ENCODE results near the gene KIAA0513.

The KIAA0513 gene

DNA sequence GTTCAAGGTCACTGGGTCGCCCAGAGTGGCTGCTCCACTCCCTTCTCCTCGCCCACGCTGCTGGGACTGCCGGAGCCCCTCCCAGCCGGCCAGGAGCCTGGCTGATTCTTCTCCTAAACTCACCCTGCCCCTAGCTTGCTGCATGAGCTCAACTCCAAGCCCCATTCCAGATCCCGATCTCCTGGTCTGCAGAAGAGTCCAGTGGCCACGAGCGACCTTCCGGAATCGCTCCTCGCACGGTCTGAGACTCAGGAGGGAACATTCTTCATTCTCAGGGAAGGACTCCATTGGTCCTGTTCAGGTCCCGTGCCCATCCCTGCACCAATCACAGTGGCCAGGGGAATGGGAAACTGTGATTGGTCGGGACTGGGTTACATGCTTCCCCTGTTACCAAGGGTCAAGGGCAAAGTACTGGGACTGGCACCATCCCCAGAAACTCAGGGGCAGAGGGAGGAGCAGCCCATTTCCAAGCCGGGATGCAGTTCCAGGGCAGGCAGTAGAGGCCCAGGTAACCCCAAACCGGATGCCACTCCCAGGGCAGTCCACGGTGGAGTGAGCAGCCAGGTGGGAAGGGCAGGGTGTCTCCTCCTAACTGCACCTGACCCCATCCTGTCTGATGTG is 109.2 kb downstream of the KIAA0513 start:
- DNase-seq (ENCODE audit: low spot score) = no peak

DNA sequence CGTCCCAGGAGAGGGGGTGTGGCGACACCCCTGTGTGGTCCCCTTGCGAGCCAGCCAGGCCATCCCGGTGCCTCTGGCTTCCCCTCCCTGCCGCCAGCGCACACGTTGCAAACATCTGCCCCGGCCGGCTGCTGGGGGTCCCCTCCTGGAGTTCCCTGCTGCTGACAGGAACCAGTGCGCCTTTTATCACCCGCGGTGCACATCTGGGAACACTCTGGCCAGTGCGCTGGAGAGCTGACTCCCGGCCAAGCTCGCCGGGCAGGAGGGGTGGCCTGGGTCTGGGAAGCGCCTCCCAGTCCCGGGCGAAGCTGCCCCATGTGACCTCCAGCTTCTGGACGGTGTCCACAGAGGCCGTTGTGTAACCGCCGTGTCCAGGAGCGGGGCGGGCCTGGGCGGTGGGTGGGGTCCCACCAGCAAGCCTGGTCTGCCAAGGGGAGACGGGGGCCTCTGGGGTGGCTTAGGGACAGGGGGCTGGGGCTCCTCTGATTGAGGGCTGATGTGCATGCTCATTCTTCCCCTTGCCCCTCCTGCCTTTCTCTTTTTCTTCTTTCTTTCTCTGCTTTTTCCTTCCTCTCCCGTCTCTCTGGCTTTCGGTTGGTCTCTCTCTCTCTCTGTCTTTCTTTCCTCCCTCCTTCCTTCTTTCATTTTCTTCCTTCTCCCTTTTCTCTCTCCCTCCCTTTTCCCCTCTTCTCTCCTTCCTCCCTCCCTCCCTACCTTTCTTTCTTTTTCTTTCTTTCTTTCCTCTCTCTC is 109.9 kb downstream of the KIAA0513 start:
- no peak for DNase-seq (ENCODE audit: low spot score)

GRCh38 chr16:85138073-85138824 is 110.7 kb downstream of the KIAA0513 start:
- no peak for DNase-seq (ENCODE audit: low spot score)

DNA sequence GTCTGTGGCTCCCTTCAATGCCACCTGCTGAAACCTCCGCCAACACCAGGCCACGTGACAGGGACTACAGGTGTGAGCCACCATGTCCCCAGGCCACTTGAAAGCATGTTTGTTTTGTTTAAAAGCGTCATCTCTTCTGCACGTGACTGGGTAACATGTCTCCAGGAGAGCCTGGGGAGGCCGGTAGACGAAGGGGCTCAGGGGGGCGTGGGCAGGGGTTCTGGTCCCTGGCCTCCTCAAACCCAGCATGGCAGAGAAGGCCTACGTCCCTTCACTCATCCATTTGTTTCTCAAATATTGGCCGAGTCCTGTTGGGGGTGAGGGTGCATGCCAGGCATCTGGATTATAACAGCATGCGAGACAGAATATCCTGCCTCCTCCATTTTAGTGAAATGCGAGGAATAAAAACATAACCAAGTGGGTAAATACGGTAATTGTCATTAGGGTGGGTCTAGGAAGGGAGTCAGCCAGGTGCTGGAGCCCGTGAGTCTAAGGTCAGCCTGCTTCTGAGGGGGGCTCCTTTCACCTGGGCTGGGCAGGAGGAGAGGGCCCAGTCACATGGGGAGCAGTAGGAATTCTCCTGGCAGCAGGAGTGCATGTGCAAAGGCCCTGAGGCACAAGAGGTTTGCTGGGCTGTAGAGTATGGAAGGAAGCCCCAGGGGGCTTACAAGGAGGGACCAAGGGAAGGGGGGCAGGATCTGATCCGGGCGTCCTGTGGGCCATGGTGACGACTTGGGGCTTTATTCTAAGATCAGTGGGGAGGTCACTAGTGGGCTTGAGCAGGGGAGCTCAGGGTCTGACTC is 111.4 kb downstream of the KIAA0513 start:
- no peak for DNase-seq (ENCODE audit: low spot score)

- no peak for DNase-seq (ENCODE audit: low spot score)
Observed at GRCh38 chr16:85139881-85140339, 112.3 kb downstream of the KIAA0513 start.

DNA sequence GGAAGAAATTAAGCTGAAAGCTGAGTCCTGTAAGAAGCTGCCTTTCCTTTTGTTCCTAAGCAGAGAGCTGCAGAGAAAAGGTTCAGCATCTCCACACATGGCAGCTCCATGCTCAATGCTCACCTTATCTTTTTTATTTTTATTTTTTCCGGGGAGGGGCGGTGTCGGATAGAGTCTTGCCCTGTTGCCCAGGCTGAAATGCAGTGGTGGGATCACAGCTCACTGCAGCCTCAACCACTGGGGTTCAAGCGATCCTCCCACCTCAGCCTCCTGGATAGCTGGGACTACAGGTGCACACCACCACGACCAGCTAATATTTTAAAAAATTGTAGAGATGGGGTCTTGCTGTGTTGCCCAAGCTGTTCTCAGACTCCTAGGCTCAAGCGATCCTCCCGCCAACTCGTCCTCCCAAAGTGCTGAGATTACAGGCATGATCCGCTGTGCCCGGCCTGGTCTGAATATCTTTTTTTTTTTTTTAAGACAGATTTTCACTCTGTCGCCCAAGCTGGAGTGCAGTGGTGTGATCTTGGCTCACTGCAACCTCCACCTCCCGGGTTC is 112.9 kb downstream of the KIAA0513 start:
- no peak for DNase-seq (ENCODE audit: low spot score)

DNA sequence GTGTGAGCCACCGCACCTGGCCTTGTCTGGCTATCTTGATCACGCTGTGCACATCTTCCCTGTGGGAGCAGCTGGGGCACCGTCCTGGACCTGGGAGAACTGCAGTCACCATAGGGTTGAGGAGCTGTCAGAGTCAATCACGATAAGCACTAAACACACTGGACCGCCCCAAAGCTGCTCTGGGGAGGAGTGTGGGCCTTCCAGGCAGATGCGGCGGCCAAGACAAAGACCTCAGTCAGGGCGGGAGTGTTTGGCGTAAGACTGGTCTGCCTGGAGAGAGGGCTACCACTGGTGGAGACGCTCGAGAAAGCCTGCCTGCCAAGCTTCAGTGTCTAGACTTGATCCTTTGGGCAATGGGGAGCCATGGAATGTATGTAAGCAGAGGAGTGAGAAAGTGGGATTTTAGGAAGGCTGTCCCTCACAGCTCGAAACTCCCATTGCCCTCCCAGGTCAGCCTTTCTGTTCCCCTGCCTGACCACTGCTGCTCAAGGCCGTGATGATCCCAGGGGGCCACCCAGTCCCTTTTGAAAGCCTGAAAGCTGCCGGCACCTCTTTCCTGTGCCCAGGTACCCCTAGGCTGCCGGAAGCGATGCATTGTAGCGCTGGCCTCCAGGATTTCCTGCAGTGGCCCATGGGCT is 114.0 kb downstream of the KIAA0513 start:
- no peak for DNase-seq (ENCODE audit: low spot score)

- no peak for DNase-seq (ENCODE audit: low spot score)
Observed at GRCh38 chr16:85142129-85142513, 114.5 kb downstream of the KIAA0513 start.

- no peak for DNase-seq (ENCODE audit: low spot score)
Observed at GRCh38 chr16:85142771-85143211, 115.2 kb downstream of the KIAA0513 start.
